Activated T-helper 1 cell treated with anti-CD3 and anti-CD28 coated beads, Interleukin-12 subunit alpha, Interleukin-12 subunit beta, Interleukin-2, Interleukin-4 antibody, amounts not matched to agents 30 ng/mL and 10 ng/mL and 1 ng/mL, durations not matched to agents 14 hours and 24 hours and 36 hours (primary cell): ENCODE results near the gene AP1M2. TPM values are rescaled to one million over a fixed set of nuclear protein-coding genes. Genes with fewer than 3 reads are reported as not detected.

Experiments
- DNase-seq: peaks from one replicate; pipeline ENCODE4 v3.0.0; 2021; ENCODE audit warnings: low spot score
- H3K27ac Mint-ChIP-seq: one replicate; pipeline ENCODE4 v1.8.0; 2021; ENCODE audit warnings: mild to moderate bottlenecking, mixed read lengths
- H3K27me3 Mint-ChIP-seq: one replicate; pipeline ENCODE4 v1.8.0; 2022; ENCODE audit warnings: mild to moderate bottlenecking, moderate library complexity, mixed read lengths; ENCODE audit not compliant: insufficient read depth
- H3K36me3 Mint-ChIP-seq: one replicate; pipeline ENCODE4 v1.8.0; 2021; ENCODE audit warnings: low read depth, mixed read lengths
- H3K4me1 Mint-ChIP-seq: one replicate; pipeline ENCODE4 v1.8.0; 2021; ENCODE audit warnings: low read depth, mixed read lengths
- H3K4me3 Mint-ChIP-seq: one replicate; pipeline ENCODE4 v1.8.0; 2021; ENCODE audit warnings: mild to moderate bottlenecking, moderate library complexity, mixed read lengths
- H3K9me3 Mint-ChIP-seq: one replicate; pipeline ENCODE4 v1.8.0; 2021; ENCODE audit warnings: mixed read lengths
- intact Hi-C: fragments of 100-400 bp; cut with micrococcal nuclease; formaldehyde crosslinking; loops from one replicate; pipeline ENCODE4 v1.15.1; 2024
- total RNA-seq: library from RNA; stranded (reverse); gene quantifications from 2 replicates; pipeline ENCODE4 v1.2.3, GENCODE V29; 2022

AP1M2 gene
- total RNA-seq, 1 donor from 2014 or later, result not detected

GRCh38 chr19:10615429-10616023 is 28.4 kb upstream of the AP1M2 start:
- DNase-seq, result no peak
- H3K9me3 Mint-ChIP-seq, result no peaks in the 10 kb centered on the region
- H3K27ac Mint-ChIP-seq, result no peak overlapping the region
- intact Hi-C loops, result no loop called here
- H3K27me3 Mint-ChIP-seq, result no peaks in the 10 kb centered on the region
- H3K4me1 Mint-ChIP-seq, result peaks cover 6% of the 10 kb centered on the region
- peaks cover 3% of the 10 kb centered on the region for H3K36me3 Mint-ChIP-seq
- H3K4me3 Mint-ChIP-seq, result no peak overlapping the region

- H3K36me3 Mint-ChIP-seq, result peaks cover 2% of the 10 kb centered on the region
- H3K27me3 Mint-ChIP-seq, result no peaks in the 10 kb centered on the region
- no peak for DNase-seq
- no peak overlapping the region for H3K27ac Mint-ChIP-seq
- H3K4me3 Mint-ChIP-seq, result no peak overlapping the region
- H3K4me1 Mint-ChIP-seq, result no peaks in the 10 kb centered on the region
- H3K9me3 Mint-ChIP-seq, result no peaks in the 10 kb centered on the region
- intact Hi-C loops, result no loop called here
These were observed 25.5 kb upstream of the AP1M2 start for GRCh38 chr19:10612499-10613119.

DNA sequence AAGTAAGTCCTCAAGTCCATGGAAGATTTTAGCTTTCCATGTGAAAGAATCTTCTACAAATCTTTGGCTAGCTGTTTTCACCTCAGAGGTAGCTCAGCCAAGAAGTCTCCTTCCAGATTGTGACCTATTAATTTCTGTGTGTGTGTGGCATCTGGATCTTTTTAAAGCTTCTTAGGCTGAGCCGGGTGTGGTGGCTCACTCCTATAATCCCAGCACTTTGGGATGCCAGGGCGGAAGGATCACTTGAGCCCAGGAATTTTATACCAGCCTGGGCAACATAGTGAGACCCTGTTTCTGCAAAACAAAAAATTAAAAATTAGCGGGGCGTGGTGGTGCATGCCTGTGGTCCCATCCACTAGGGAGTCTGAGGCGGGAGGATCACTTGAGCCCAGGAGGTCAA is 24.8 kb upstream of the AP1M2 start:
- Mint-ChIP-seq H3K27me3 (no peaks in the 10 kb centered on the region), H3K4me1 (no peaks in the 10 kb centered on the region), H3K9me3 (no peaks in the 10 kb centered on the region), H3K36me3 (peaks cover 2% of the 10 kb centered on the region), H3K27ac (no peak overlapping the region), H3K4me3 (no peak overlapping the region)
- DNase-seq, result no peak
- intact Hi-C loops, result no loop called here

GRCh38 chr19:10604460-10604980 is 17.4 kb upstream of the AP1M2 start:
- Mint-ChIP-seq H3K9me3 (no peaks in the 10 kb centered on the region), H3K27me3 (peaks cover 5% of the 10 kb centered on the region), H3K36me3 (peaks cover 8% of the 10 kb centered on the region), H3K4me3 (peak overlapping the region; percentile 99), H3K4me1 (peaks cover 24% of the 10 kb centered on the region), H3K27ac (peak overlapping the region; percentile 100)
- no peak for DNase-seq
- intact Hi-C loops, result loop anchor here (1.0 kb wide), 2 partner anchors 23 to 98 kb away; no protein-coding TSS in a partner anchor

DNA sequence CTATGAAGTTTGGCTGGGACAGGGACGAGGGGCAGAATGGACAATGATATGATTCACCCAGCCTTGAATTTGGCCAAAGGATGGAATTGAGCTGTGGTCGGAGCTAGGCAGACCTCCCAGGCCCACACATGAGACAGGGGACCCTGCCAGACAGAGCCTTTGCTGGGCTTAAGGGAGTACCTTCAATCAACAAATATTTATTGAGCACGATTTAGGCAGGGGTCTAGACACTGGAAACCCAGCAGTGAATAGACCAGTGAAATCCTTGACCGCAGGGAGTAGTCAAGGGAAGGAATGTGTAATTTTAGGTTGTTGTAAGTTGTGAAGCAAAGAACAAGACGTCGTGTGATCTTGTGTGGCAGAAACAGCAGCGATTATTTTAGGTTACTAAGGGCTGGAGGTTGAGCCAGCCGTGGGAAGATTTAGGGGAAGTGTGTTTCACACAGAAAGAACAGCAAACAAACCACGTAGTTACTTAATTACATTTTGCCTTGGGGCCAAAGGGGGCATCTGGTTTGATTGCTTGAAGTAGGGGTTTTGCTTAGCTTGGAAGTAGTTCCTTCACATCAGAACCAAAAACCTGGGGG is 16.9 kb upstream of the AP1M2 start:
- Mint-ChIP-seq H3K27me3 (peaks cover 8% of the 10 kb centered on the region), H3K27ac (peak overlapping the region; percentile 100), H3K9me3 (no peaks in the 10 kb centered on the region), H3K4me3 (peak overlapping the region; percentile 99), H3K4me1 (peaks cover 24% of the 10 kb centered on the region), H3K36me3 (peaks cover 8% of the 10 kb centered on the region)
- intact Hi-C loops, result loop anchor here (1.0 kb wide), 4 partner anchors 9 to 98 kb away; no protein-coding TSS in a partner anchor
- no peak for DNase-seq

DNA sequence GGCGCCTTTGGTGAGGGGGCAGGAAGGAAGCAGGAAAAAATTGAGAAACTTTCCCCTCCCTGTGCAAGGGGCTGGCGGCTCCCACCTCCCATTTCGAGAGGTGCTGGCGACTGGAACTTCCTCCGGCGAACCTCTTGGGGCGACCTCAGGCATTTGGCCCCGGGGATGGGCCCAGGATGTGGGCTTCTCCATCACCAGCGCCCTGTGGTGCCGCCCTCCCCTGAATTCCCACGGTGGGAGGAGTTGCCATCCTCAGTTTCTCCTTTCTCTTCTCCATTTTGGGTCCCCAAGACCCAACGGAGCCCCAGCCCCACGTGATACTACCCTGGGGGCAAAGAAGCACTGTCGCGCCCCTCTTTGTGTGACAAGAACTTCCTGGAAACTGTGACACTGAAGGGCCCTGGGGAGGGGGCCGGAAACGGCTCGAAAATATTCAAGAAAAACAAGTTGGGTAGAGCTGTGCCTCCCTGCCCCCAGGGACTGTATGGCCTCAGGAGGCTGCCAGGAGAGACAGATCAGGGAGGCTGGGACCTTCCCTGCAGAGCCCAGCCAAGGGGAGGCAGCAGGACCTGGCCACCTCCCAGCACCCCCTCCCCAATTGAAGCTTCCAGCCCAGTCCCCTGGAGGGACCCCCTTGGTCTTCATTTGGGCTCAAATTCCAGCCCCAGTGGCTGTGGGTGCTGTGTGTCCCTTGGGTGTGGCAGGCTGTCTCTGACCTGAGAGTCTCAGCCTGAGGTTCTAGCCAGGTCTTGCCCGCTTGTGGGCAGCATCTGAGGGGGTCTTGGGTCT is 16.2 kb upstream of the AP1M2 start:
- no peaks in the 10 kb centered on the region for H3K9me3 Mint-ChIP-seq
- H3K36me3 Mint-ChIP-seq, result peaks cover 8% of the 10 kb centered on the region
- intact Hi-C loops, result loop anchor here (1.0 kb wide), 2 partner anchors 8 to 34 kb away; no protein-coding TSS in a partner anchor
- peak overlapping the region; percentile 100 for H3K27ac Mint-ChIP-seq
- DNase-seq, result peak; percentile 75
- peak overlapping the region; percentile 99 for H3K4me3 Mint-ChIP-seq
- peaks cover 8% of the 10 kb centered on the region for H3K27me3 Mint-ChIP-seq
- H3K4me1 Mint-ChIP-seq, result peaks cover 24% of the 10 kb centered on the region

DNA sequence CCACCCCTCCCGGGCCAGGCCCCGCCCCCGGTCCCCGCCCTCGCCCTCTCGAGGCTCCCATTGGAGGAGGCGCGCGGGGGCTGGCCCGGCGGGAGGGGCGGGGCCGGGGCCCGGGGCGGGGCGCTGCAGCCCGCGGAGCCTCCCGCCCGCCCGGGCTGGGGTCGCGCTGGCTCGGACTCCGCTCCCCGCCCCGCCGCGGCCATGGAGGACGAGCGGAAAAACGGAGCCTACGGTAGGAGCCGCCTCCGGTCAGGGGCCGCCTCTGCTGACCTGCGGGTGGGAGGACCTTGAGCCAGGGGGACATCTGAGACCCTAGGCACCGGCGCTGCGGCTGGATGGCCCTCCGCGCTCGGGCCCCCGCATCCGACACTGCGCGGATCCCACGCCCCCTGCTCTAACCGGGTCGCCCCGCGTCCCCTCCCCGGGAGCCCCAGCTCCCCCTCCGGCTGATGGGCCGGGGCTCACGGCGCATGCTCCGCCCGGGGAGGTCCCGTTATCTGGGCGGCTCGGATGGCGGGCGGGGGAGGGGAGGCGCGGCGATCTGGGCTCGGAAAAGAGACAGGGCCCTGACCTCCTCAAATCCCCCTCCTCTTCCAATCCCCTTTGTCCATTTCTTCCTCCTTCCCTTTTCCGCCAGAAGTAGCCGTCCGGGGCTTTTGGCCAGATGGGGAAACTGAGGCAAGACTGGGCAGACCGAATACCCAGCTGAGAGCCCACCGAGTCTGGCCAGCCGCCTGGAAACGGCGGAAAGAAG is 15.4 kb upstream of the AP1M2 start:
- Mint-ChIP-seq H3K4me3 (peak overlapping the region; percentile 99), H3K27me3 (peaks cover 8% of the 10 kb centered on the region), H3K27ac (peak overlapping the region; percentile 100), H3K9me3 (no peaks in the 10 kb centered on the region), H3K36me3 (peaks cover 8% of the 10 kb centered on the region), H3K4me1 (peaks cover 24% of the 10 kb centered on the region)
- intact Hi-C loops, result loop anchor here (1.0 kb wide), 6 partner anchors 7 to 195 kb away; partner anchors contain the start of gene ILF3
- DNase-seq, result peak; percentile 75

DNA sequence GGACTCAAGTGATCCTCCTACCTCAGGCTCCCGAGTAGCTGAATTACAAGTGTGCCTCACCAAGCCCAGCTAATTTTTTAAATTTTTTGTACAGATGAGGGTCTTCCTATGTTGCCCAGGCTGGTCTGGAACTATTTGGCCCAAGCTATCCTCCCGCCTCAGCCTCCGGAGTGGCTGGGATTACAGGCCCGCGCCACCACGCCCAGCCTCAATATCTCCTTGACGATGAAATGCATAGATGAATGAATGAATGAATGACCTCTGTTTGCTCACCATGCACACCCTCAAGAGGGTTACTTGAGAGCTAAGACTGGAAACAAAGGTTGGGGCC is 14.9 kb upstream of the AP1M2 start:
- H3K9me3 Mint-ChIP-seq, result no peaks in the 10 kb centered on the region
- peaks cover 8% of the 10 kb centered on the region for H3K27me3 Mint-ChIP-seq
- peaks cover 8% of the 10 kb centered on the region for H3K36me3 Mint-ChIP-seq
- H3K27ac Mint-ChIP-seq, result peak overlapping the region; percentile 76
- no peak for DNase-seq
- H3K4me1 Mint-ChIP-seq, result peaks cover 26% of the 10 kb centered on the region
- peak overlapping the region; percentile 84 for H3K4me3 Mint-ChIP-seq
- intact Hi-C loops, result loop anchor here (1.0 kb wide), 4 partner anchors 52 to 195 kb away; partner anchors contain the start of gene ILF3

DNA sequence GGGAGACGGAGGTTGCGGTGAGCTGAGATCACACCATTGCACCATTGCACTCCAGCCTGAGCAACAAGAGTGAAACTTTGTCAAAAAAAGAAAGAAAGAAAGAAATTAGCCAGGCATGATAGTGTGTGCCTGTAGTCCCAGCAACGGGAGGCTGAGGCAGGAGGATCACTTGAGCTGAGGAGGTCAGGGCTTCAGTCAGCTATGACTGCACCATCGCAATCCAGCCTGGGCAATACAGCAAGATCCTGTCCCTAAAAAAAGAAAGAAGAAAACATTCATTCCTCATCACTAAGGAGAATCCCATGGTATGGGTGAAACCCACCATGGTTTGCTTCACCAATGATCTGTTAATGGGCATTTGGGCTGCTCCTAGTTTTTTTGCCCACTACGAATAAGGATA is 13.0 kb upstream of the AP1M2 start:
- peaks cover 41% of the 10 kb centered on the region for H3K4me1 Mint-ChIP-seq
- H3K27me3 Mint-ChIP-seq, result peaks cover 8% of the 10 kb centered on the region
- no peak for DNase-seq
- no peaks in the 10 kb centered on the region for H3K9me3 Mint-ChIP-seq
- H3K27ac Mint-ChIP-seq, result no peak overlapping the region
- H3K36me3 Mint-ChIP-seq, result peaks cover 8% of the 10 kb centered on the region
- no peak overlapping the region for H3K4me3 Mint-ChIP-seq
- intact Hi-C loops, result no loop called here

GRCh38 chr19:10593820-10594637 is 6.9 kb upstream of the AP1M2 start:
- peaks cover 17% of the 10 kb centered on the region for H3K4me1 Mint-ChIP-seq
- no peak overlapping the region for H3K4me3 Mint-ChIP-seq
- H3K36me3 Mint-ChIP-seq, result no peaks in the 10 kb centered on the region
- intact Hi-C loops, result no loop called here
- no peaks in the 10 kb centered on the region for H3K9me3 Mint-ChIP-seq
- H3K27me3 Mint-ChIP-seq, result no peaks in the 10 kb centered on the region
- no peak for DNase-seq
- H3K27ac Mint-ChIP-seq, result peak overlapping the region; percentile 37

DNA sequence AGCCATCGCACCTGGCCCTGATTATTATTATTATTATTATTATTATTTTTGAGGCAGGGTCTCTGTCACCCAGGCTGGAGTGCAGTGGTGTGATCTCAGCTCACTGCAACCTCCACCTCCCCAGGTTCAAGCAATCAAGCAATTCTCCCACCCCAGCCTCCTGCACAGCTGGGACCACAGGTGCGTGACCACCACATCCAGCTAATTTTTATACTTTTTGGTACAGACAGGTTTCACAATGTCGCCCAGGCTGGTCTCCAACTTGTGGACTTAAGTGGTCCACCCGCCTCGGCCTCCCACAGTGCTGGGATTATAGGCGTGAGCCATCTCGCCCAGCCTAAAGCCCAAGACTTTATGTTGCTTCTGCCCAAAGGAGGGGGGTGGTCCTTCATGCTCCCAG is 6.0 kb upstream of the AP1M2 start:
- Mint-ChIP-seq H3K4me3 (no peak overlapping the region), H3K4me1 (peaks cover 17% of the 10 kb centered on the region), H3K27ac (no peak overlapping the region), H3K27me3 (no peaks in the 10 kb centered on the region), H3K9me3 (no peaks in the 10 kb centered on the region), H3K36me3 (no peaks in the 10 kb centered on the region)
- intact Hi-C loops, result no loop called here
- DNase-seq, result no peak

DNA sequence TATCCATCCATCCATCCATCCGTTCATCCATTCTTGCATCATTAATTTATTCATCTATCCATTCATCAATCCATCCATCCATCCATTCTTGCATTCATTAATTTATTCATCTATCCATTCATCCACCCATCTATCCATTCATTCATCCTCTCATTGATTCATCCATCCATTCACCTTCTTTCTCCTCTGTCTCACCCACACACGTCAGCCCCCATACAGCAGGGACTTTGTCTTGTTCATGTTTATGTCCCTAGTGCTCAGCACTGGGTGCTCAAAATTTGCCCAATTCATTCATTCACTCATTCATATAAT is 683 bp upstream of the AP1M2 start:
- peaks cover 16% of the 10 kb centered on the region for H3K4me1 Mint-ChIP-seq
- H3K4me3 Mint-ChIP-seq, result no peak overlapping the region
- no peak for DNase-seq
- H3K36me3 Mint-ChIP-seq, result peaks cover 6% of the 10 kb centered on the region
- no peaks in the 10 kb centered on the region for H3K9me3 Mint-ChIP-seq
- intact Hi-C loops, result no loop called here
- H3K27ac Mint-ChIP-seq, result no peak overlapping the region
- H3K27me3 Mint-ChIP-seq, result peaks cover 19% of the 10 kb centered on the region
